Testis (tissue), 3 donors: ENCODE data around the gene IER5. TPM values are rescaled to one million over a fixed set of nuclear protein-coding genes. Genes with fewer than 3 reads are reported as not detected.

Experiments
- DNase-seq: peaks from one replicate; pipeline ENCODE4 v3.0.0-alpha.2; 2019
- H3K27ac ChIP-seq, 2 donors: fragments of 200-600 bp; sonication (generic); one replicate each; pipeline ENCODE4 v1.5.1; 2019
- H3K27me3 ChIP-seq: fragments of 200-600 bp; sonication (generic); one replicate; pipeline ENCODE4 v1.5.1; 2019
- H3K36me3 ChIP-seq: fragments of 200-600 bp; sonication (generic); one replicate; pipeline ENCODE4 v1.5.1; 2017; ENCODE audit warnings: low read depth; ENCODE audit errors: missing control alignments
- H3K4me1 ChIP-seq: fragments of 200-600 bp; sonication (generic); one replicate; pipeline ENCODE4 v1.5.1; 2019
- H3K4me3 ChIP-seq, 2 donors: fragments of 200-600 bp; sonication (generic); one replicate each; pipeline ENCODE4 v1.5.1; 2017 to 2019
- H3K9me3 ChIP-seq: fragments of 200-600 bp; sonication (generic); one replicate; pipeline ENCODE4 v1.5.1; 2017
- POLR2A ChIP-seq: fragments of 450-650 bp; IDR thresholded peaks from one replicate; pipeline ENCODE4 v1.6.1; 2017; ENCODE audit warnings: antibody characterized with exemption, mild to moderate bottlenecking, moderate library complexity
- WGBS, 2 donors: methylation state at CpG; one replicate each; pipeline ENCODE4 v1.1.5; 2018; 5-methylcytosine and 5-hydroxymethylcytosine counted together
- intact Hi-C: fragments of 100-400 bp; cut with DNase I; formaldehyde crosslinking; loops from one replicate; pipeline ENCODE4 v1.15.1; 2023; ENCODE audit warnings: low total_unique reads
- polyA plus RNA-seq: library from polyadenylated mRNA; stranded (reverse); fragments of 350-450 nt; fragmentation: Illumina TruSeq; extraction: RNeasy Lipid Tissue Mini Kit (QIAGEN cat#74804); gene quantifications from one replicate; pipeline ENCODE4 v1.2.3, GENCODE V29; 2014; ENCODE audit warnings: low read depth, low replicate concordance; ENCODE audit not compliant: insufficient read depth
- total RNA-seq, 2 donors: library from RNA; depleted of rRNA; stranded (reverse); fragments of >200 nt; gene quantifications; one replicate each; pipeline ENCODE4 v1.2.3, GENCODE V29; 2016
- TF ChIP-seq, protein P1 (sequence below), 3 experiments: fragments of 450-650 bp in 2 of 3; fragments of 200-600 bp in 1 of 3; sonication (generic) in 1 of 3; IDR thresholded peaks; one replicate each; pipeline ENCODE4 v1.5.1; 2016 to 2019; ENCODE audit warnings: antibody characterized with exemption in 3 of 3, mild to moderate bottlenecking in 2 of 3, moderate library complexity in 1 of 3

IER5 gene
- total and polyA plus RNA-seq, 3 donors from 2014 or later = 7.1 to 13.3 (median 10.3) TPM

DNA sequence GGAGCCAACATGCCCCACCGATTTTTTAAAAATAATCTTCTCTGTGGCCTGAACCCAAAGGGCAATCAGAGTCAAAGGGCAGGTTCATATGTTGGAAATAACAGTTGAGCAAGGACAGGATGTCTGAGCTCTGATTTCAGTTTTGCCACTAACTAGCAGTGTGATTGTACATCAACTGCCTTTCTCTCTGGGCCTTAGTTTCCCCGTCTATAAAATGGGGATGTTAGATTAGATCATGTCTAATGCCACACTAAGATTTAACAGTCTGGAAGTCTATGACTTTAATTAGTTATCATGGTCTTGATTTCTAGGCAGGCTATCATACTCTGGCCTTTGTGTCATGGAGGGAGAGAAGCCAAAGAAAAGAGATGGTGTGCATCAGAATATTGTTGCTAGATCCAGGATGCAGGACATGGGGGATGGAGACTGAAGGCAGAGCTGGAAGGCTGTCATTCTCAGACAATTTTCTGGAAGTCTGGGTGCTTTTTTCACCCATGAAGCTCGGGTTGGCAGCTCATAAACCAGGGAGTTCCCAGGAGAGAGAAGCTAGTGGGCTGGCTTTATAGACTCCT is 28.4 kb downstream of the IER5 start:
- Histone ChIP-seq H3K4me3 (no peak overlapping the region), H3K27me3 (no peaks in the 10 kb centered on the region), H3K27ac (no peak overlapping the region), H3K9me3 (no peaks in the 10 kb centered on the region), H3K4me1 (no peaks in the 10 kb centered on the region), H3K36me3 (no peaks in the 10 kb centered on the region)
- DNase-seq = no peak
- intact Hi-C loops = no loop called here
- TF ChIP-seq, protein P1, sequence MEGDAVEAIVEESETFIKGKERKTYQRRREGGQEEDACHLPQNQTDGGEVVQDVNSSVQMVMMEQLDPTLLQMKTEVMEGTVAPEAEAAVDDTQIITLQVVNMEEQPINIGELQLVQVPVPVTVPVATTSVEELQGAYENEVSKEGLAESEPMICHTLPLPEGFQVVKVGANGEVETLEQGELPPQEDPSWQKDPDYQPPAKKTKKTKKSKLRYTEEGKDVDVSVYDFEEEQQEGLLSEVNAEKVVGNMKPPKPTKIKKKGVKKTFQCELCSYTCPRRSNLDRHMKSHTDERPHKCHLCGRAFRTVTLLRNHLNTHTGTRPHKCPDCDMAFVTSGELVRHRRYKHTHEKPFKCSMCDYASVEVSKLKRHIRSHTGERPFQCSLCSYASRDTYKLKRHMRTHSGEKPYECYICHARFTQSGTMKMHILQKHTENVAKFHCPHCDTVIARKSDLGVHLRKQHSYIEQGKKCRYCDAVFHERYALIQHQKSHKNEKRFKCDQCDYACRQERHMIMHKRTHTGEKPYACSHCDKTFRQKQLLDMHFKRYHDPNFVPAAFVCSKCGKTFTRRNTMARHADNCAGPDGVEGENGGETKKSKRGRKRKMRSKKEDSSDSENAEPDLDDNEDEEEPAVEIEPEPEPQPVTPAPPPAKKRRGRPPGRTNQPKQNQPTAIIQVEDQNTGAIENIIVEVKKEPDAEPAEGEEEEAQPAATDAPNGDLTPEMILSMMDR (IDR thresholded peaks at IDR 0.05) = no peak
- no peak for TF ChIP-seq POLR2A
- WGBS, 2 donors = 73 to 81% methylated on average over 3 of the region's 3 CpGs

DNA sequence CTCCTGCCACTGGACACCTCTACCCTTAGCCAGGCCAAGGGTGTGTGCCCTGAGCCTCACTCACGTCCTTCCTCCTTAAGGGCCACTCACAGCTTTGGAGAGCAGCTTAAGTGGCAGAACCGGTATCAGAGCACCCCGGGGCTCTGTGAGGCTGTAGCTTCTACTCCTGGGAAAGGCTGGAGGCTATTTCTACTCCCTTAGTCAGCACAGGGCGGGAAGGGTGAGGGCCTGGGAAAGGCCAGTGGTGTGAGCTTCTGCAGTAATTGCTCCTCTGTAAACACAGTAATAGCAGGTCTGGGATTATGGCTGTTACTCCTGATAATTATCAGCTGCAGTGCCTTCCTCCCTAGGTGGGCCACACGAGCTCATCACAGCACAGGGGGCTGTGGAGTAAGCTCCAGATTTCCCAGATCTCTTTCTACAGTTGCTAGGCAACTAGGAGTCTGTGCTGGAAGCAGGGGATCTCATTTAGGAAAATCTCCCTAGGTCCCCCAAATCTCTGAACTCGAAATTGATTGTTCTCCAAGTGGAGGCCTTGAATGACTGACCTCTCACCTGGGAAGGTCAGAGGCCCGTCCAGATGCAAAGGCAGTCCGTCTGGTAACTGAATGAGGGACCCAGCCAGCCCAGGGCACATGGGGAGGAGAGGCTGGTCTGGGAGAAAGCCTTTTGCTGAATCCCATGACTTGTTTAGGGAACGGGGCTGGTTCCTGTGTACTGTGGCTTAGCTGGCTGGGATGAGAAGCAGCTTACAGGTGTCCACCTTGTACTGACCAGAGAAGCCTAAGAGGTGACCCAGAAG is 29.3 kb downstream of the IER5 start:
- Histone ChIP-seq H3K4me3 (no peak overlapping the region), H3K9me3 (no peaks in the 10 kb centered on the region), H3K27ac (no peak overlapping the region), H3K27me3 (no peaks in the 10 kb centered on the region), H3K4me1 (no peaks in the 10 kb centered on the region), H3K36me3 (no peaks in the 10 kb centered on the region)
- intact Hi-C loops = no loop called here
- DNase-seq = no peak
- no peak for TF ChIP-seq POLR2A
- TF ChIP-seq, protein P1 (IDR thresholded peaks at IDR 0.05) = no peak
- WGBS, 2 donors = 57 to 60% methylated on average over 7 to 9 of the region's 9 CpGs

DNA sequence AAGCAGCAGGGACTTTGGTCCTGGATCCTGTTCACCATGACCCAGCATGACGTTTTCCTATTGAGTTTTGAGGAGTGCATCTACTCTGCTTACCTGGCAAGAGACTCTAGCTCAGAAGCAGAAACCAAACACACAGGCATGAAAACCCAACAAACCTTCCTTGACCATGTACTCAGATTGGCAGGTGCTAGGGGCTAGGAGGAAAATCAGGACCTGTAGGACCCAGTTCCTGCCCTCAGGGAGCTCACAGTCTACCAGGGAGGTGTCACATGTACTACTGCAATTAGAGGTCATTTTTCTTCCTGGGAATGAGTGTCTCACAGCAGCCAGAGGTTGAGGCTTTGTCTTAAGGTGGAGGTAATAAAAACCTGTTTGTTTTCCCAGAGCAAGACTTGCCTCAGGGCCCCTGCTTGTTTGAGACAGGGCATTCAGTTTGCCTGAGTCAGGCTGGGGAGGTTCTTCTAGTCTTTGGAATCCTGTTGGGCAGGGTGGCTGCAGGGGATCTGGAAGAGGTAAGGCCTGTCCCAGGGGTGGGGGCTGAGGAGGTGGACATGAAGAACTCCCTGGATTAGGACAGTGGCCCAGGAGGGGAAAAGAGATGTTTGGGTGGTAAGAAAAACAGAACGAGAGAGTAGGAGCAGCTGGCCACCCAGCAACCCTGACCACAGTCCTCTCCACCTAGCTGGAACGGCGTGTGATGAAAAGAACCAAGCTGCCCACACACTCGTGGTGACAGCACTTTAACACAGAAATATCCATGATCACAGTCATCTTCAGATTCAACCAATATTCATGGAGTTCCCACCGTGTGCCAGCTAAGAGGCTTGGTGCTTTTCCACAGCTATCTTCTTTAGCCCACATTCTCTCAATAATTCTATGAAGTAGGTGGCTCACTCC is 30.8 kb downstream of the IER5 start:
- no peaks in the 10 kb centered on the region for H3K27me3 ChIP-seq
- H3K36me3 ChIP-seq = no peaks in the 10 kb centered on the region
- DNase-seq = no peak
- intact Hi-C loops = no loop called here
- H3K4me3 ChIP-seq = no peak overlapping the region
- no peaks in the 10 kb centered on the region for H3K9me3 ChIP-seq
- TF ChIP-seq, protein P1 (IDR thresholded peaks at IDR 0.05) = no peak
- TF ChIP-seq POLR2A = no peak
- H3K27ac ChIP-seq = no peak overlapping the region
- WGBS, 2 donors = 89 to 93% methylated on average over 6 of the region's 6 CpGs
- H3K4me1 ChIP-seq = no peaks in the 10 kb centered on the region

DNA sequence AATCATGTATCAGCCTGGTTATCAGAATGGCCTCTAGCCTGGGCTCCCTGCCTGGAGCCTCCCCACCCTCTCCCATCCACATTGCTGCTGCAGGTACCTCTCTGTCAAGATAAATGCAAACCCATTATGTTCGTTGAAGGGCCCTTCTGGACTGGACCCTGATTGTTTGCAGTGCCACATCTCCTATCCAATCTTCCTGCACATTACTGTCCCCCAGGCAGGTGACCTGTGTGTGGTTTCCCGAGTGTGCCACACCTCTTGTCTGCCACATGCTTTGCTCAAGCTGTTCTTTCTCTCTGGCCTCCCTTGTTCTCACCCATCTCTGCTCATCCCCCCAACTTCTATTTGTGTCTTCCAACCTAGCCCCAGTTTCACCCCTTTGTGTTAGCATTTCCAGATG is 32.4 kb downstream of the IER5 start:
- no peaks in the 10 kb centered on the region for H3K9me3 ChIP-seq
- no peaks in the 10 kb centered on the region for H3K36me3 ChIP-seq
- no peak overlapping the region for H3K27ac ChIP-seq
- no peaks in the 10 kb centered on the region for H3K27me3 ChIP-seq
- H3K4me1 ChIP-seq = no peaks in the 10 kb centered on the region
- H3K4me3 ChIP-seq = no peak overlapping the region
- TF ChIP-seq, protein P1 (IDR thresholded peaks at IDR 0.05) = no peak
- TF ChIP-seq POLR2A = no peak
- 92 to 94% methylated on average over 2 of the region's 2 CpGs for WGBS, 2 donors
- intact Hi-C loops = no loop called here
- DNase-seq = no peak
